Activated CD4-positive, alpha-beta T cell treated with anti-CD3 and anti-CD28 coated beads, Interleukin-2, Interleukin-4, amounts not matched to agents 100 ng/mL and 50 ng/mL, durations not matched to agents 16 hours and 8 hours (primary cell): ENCODE results near the gene DPH7.
"Not testable (repeated sequence)": the region's sequence is repeated elsewhere in the genome, so short reads cannot be mapped to it uniquely, and the experiment has no call there.

ENCODE experiments used
- DNase-seq: peaks from one replicate; pipeline ENCODE4 v3.0.0-alpha.2; 2020; ENCODE audit warnings: low spot score

DPH7 gene

DNA sequence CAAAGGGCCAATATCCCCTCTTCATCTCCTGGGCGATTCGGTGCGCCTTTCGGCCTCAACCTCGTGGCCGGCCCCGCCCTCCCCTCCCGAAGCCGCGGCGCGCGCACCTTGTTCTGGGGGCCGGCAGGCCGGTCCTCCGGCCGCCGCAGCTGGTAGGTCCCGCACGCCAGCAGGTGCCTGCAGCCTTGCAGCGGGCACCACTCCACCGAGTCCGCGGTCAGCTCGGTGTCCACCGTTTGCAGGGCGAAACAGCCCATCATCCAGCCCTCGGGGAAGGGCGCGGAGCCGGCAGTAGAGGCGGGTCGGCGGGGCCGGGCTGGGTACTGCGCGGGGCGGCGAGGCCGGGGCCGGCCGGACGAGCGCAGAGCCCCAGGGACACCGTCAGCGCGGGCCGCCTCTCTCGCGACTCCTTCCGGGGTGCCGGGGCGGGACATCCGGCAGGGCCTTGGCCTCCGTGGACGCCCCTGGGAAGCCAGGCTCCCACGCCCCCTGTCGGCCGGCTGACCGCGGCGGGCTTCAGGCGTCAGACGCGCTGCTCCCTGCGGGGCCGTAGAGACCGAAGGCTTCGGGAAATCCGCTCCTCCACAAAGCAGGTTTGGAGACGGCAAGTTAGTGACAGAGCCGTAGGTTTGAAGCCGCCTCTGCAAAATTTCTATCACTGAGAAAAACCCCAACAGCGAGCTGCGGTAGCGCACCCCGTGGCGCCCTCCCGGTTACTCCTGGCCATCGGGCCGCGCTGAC lies at the start of gene DPH7:
Gene DPH7 (minus strand): TSS at position 408 of the 741 bp plus-strand sequence. CDS start 148 bp downstream, at position 260.
- DNase-seq: peak; percentile 96

DNA sequence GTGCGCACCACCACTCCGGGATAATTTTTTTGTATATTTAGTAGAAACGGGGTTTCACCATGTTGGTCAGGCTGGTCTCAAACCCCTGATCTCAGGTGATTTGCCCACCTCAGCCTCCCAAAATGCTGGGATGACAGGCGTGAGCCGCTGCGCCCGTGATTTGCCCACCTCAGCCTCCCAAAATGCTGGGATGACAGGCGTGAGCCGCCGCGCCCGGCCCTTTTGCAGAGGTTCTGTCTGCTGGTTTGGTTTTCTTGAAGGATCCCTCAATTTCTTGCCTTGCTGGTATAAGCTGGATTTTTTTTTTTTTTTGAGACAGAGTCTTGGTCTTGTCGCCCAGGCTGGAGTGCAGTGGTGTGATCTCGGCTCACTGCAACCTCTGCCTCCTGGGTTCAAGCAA lies 48.7 kb upstream of the DPH7 start:
- not testable (repeated sequence) for DNase-seq

DNA sequence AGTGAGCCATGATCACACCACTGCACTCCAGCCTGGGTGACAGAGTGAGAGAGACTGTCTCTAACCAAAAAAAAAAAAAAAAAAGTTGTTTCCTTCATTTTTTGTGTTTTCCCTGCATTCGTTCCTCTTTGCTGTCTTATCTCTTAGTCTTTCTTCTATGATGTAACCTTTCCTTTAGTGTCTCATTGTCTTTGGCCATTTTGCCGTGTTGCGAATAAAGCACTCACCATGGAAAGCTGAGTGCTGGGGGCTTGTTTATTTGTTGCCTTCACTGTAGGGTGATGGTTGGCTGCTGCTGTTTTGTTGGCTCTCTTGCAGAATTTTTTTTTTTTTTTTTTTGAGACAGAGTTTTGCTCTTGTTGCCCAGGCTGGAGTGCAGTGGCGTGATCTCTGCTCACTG lies 47.7 kb upstream of the DPH7 start:
- DNase-seq: no peak

DNA sequence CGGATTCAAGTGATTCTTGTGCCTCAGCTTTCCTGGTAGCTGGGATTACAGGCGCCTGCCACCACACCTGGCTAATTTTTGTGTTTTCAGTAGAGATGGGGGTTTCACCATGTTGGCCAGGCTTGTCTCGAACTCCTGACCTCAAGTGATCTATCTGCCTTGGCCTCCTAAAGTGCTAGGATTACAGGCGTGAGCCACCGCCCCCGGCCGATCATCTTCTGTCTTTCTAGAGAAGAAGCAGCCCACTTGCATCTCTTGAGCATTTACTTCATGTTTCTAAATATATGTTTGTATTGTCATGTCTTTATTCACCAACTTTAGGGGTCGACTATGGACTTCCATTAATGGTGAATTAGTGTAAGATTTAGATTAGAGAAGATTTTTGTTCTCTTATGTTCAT lies 43.5 kb upstream of the DPH7 start:
- DNase-seq: not testable (repeated sequence)

DNA sequence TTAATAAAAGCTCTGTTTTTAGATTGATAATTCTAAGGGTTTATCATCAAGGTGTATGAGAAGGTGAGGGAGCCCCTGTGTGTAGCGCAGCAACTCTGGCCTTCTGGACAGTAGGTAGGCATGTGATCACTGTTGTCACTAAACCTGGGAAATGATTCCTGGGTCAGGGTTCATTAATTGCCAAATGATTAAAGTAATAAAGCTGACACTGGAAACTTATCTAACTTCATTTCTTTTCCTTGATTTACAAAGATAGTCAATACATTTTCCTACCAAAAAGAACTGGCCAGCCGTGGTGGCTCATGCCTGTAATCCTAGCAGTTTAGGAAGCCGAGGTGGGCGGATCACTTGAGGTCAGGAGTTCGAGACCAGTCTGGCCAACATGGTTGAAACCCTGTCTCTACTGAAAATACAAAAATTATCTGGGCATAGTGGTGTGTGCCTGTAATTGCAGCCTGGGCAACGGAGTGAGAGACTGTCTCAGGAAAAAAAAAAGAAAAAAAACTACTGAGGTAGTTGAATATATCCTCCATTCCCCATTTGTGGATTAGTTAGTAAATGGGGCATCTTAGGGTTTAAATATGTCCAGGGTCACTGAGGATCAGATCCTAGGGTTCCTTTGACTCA lies 42.5 kb upstream of the DPH7 start:
- peak; percentile 35 for DNase-seq

DNA sequence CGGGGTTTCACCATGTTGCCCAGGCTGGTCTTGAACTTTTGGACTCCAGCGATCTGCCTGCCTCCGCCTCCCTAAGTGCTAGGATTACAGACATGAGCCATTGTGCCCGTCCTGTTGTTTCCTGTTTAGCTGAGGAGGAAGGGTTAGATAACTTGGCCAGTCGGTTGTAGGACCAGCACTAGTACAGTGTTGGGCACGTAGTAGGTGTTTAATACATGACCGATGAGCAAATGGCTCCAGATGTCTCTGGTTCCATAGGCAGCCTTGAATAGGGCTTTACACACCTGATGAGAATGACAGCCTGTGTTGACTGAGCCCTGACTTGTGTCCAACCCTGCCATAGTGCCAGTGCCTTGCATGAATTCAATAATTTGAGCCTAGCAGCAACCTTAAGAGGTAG lies 41.9 kb upstream of the DPH7 start:
- DNase-seq: no peak

DNA sequence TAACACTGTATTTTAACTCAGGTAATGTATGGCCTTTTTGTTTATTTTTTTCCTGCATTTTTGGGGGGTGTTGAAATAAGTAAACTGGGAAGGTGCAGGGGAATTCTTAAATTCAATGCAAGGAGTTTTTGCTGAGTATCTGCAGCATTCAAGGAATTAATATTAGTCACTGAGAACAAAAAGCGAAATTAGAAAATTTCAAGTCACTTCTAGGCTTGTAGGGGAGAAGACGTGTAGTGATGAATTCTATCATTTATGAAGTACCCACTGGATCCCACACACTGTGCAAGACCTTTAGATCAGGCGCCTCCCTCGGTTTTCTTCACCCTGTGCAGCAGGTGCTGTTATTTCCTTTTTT lies 41.3 kb upstream of the DPH7 start:
- no peak for DNase-seq

DNA sequence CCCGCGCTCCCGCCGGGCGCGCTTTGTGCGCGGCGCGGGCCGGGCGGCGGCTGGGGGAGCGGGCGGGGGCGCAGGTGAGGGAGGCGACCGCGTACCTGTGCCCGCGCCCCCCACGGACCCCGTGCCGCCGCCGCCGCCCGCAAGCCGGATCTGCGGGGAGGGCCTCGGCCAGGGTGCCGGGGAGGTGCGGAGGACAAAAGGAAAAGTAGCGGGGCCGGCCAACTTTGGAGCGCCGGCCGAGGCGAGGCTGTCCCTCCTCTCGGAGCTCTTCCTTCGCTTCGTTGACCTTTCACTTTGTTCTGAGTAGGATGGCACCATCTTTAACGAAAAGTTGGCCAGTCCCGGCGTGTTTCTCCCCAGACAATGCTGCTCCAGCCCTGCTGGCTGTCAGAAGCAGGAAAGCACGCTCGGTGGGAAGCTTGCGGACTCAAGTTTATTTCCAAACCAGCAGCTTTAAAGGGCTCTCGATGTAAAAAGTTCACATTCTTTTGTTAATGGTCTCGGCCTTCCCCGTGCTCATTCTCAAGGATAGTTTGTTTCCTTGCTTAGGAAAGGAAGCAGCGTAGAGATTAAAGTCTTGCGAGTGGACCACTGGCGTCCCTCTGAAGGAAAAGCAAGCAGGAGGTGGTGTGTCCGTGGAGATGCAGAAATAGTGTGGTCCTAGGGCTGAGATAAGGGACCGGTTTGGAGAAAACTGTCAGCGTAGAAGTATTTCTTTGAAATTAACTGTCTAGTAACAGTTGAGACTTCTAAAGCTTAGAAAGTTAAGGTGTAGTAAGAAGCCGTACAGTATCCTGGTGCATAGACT lies 40.7 kb upstream of the DPH7 start:
- DNase-seq: peak; percentile 31

DNA sequence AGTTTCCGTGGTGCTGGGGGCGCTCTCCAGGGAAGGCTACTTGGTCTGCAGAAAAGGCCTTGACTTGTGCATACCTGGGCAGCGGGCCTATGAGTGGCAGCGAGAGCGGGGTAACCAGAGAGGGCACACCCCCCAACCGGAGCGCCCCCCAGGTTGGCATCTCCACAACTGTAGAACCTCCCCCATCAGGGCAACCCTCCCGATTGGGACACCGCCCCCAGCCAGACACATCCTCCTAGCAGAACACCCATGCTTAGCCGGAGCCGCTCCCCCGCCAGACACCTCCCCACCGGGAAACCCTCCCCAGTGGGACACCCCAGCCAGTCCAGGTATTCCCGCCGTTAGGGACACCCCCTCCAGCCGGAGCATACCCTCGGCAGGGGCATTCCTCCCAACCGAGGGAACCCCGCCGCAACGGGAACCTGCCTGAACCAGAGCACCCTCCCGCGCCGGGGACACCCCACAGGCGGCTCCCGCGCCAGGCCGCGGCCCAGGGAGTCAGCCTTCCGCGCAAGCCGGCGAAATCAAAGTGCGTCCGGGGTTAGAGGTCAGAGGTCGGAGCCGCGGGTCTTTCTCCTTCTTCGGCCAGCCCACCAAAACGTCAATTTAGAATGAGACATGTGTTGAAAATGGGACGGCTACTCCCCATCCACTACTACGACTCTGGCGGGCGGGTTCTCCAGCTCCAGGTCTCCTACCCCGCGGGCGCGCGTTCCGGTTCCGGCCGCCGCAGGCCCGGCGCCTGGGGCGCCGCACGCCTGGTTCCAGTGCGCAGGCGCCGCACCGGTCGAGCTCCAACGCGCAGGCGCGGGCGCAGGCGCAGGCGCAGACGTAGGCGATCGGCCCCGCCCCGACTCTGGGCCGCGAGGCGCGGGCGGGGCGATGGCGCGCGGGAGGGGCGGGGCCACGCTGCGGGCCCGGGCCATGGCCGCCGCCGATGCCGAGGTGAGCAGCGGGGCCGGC lies 39.7 kb upstream of the DPH7 start, which contains the start of gene EHMT1:
Gene EHMT1 (plus strand): TSS at position 901 of the 963 bp plus-strand sequence. CDS start 24 bp downstream, at position 925.
- DNase-seq: peak; percentile 88

DNA sequence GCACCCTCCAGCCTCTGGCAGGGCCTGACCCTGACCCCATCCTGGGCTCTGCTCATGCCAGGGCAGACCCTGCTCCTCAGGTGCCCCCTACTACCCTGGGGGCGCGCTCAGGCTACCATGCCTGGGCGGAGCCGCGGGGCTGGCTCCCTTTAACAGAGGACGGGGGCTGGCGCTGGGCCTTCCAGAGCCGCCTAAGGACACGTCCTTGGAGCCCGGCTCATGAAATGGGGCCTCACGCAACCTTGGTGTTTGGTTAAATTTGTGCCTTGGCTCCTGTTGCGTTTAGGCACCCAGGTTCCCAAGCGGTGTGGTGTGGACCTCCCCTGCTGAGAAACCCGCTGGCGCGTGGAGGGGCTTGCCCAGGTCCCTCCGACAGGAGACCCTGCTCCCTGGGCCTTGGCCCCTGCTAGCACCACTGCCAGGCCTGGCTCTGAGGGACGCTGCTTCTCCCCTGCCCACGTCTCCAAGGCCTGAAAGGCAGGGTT lies 36.7 kb upstream of the DPH7 start:
- DNase-seq: no peak

DNA sequence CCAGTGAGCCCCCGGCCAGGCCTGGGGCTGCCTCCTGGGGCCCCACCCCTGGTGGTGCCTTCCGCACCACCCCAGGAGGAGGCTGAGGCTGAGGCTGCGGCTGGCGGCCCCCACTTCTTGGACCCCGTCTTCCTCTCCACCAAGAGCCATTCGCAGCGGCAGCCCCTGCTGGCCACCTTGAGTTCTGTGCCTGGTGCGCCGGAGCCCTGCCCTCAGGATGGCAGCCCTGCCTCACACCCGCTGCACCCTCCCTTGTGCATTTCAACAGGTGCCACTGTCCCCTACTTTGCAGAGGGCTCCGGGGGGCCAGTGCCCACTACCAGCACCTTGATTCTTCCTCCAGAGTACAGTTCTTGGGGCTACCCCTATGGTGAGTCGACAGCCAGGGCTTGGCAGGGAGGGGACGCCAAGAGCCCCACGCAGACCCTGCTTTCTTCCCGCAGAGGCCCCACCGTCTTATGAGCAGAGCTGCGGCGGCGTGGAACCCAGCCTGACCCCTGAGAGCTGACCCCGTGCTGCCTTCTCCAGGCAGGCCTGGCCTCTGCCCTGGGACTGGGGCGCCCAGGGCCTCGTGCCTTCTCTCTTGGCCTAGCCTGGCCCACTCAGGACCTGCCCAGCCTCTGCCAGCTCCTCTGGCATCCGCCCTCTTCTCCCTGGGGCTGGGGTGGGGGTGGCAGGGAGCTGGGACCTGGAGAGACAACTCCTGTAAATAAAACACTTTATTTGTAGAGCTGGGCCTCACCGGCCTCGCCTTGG lies 36.1 kb upstream of the DPH7 start:
- DNase-seq: no peak

DNA sequence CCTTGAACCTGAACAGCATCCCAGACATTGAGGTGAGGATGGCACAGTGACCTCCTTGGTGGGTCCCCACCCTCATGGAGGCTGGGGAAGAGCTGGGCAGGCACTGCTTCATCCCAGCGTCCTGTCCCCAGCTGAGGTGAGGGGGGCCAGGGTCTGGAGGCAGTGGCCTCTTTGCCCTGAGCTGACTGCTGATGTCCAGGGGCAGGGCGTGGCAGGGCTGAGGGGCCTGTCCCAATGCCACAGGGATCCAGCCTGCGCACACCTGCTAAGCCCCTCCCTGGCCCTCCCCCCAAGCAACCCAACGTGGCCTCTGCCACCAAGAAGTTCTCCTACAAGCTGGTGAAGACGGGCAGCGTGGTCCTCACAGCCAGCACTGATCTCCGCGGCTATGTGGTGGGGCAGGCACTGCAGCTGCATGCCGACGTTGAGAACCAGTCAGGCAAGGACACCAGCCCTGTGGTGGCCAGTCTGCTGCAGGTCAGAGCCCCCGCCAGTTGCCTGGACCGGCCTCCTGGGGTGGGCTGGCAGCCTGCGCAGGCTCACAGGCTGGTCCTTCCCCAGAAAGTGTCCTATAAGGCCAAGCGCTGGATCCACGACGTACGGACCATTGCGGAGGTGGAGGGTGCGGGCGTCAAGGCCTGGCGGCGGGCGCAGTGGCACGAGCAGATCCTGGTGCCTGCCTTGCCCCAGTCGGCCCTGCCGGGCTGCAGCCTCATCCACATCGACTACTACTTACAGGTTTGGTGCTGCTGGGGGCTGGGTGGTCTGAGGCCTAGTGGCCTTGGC lies 35.2 kb upstream of the DPH7 start:
- no peak for DNase-seq

DNA sequence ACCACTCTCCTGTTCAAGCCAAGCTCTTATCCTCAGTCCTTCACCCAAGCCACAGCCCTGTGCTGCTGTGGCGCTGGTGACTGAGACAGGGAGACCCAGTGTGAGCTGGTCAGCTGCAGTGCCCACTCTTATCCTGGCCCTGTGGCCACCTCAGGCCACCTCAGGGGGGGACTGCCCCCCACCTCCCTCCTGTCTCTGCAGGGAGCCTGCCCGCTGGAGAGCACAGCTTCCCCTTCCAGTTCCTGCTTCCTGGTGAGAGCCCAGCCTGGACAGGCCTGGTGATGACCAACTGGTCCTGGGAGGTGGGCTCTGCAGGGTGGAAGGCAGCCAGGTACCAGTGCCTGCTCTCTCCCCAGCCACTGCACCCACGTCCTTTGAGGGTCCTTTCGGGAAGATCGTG lies 34.5 kb upstream of the DPH7 start:
- no peak for DNase-seq

DNA sequence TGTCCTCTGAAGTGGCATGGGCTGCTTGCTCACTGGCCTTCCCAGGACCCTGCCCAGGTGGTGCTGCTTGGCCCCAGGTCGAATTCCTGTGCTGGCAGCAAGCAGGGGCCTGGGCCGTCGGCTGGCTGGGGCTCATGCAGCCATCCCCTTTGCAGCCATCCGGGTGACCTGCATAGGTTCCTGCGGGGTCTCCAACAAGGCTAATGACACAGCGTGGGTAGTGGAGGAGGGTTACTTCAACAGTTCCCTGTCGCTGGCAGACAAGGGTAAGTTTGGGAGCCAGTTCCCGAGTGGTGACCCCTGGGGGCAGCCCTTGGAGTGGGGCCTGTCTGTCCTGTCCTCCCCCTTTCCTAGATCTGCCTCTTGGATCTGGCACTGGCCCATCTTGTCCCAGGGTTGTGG lies 34.0 kb upstream of the DPH7 start:
- no peak for DNase-seq

DNA sequence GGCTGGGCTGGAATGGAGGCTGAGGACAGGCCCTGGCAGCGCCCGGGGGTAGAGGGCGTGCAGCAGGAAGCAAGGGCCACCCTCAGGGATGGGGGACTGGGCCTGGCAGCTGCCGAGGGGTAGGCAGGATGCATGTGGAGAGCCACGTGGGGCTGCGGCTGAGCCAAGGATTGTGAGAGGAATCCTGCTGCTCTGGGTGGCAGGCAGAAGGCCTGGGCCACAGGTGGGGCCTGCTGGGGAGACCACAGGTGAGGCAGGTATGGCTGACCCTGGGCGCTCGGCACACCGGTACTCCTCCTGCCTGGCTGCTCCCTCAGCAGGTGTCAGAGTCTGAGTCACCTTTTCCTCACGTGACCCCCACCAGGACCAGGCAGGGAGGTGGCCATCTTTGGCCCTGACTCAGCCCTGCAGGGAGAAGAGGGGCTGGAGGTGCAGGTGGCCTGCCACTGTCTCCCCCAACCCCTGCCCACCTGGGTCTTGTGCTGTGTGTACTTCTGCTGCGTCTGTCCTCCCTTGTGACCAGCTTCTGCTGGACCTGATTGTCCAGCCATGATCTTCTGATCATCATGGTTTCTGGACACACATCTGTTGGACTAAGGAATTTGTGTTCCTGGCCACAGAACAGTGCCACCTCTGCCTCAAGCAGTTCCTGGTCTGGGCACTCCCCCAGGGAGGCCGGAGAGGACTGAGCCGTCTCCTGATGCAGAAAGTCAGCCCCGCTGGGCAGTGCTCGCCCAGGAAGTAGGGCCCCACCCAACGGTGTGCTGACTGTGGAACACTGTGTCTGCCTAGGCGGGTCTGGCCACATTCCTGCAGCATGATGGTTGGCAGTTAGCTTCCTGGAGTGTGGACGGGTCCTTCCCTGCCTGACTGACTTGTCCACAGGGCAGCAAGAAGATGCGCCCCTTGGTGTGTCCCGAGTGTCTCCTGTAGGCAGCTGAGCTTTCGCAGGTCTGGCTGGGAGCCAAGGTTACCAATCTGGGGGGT lies 33.2 kb upstream of the DPH7 start:
- no peak for DNase-seq

DNA sequence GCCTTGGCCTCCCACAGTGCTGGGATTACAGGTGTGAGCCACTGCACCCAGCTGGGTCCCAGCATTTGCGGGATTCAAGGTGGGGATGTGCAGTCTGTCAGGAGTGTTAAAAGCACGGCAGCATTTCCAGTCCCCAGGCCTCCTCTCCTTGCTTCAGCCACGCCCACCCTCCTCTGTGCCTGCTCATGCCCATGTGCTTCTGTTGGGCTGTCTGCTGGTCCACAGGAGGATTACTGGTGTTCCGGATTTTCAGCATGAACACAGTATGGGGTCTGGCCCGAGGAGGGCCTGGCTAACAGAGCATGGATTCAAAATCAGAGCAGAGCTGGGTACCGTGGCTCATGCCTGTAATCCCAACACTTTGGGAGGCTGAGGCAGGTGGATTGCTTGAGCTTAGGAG lies 32.2 kb upstream of the DPH7 start:
- no peak for DNase-seq

DNA sequence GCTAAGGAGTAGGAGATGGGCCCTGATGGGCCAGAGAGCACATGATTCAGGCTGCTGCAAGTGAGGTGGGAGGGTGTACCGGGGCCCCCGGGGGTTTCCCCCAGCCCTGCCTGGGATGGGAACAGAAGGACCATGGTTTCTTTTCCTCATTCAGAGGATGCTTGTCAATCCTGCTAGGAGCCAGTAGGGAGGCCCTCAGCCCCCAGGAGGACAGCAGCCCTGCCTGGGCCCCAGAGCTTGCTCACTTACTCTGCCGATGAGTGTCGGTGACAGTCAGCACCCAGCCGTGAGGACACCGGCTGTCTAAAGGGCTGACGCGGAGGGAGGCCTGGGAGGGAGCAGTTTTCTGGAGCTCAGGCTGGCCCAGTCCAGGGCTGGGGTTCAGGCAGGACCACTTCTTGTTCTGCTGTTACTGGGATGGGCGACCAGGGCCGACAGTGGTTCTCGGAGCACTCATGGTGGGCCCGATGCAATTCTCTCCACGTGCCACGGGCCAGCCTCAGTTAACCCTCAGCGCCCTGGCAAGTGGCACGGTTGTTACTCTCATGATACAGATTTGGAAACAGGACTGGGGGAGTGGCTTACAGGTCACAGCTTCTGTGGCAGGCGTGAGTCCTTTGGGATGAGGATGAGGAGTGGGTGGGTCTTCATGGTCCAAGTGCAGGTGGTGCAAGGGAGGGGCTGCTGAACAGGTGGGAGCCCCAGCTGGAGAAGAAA lies 28.6 kb upstream of the DPH7 start:
- DNase-seq: no peak

DNA sequence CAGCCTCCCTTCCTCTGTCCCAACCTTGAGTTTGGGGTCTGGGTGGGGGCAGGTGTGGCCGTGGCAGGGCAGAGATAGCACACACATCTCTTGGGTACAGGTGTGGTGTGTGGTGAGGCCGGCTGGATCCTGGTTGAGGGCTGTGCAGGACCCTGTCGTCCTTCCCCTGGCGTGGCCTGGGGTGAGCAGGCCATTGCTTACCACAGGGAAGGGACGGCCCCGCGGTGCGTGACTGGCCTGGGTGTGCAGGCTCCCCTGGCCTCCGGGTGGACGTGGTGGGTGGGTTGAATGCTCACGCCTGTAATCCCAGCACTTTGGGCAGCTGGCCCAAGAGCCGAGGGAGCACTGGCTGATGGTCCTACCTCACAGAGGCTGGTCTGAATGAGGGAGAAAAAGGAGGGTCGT lies 28.0 kb upstream of the DPH7 start:
- no peak for DNase-seq
